GM12801 (cell line): ENCODE data around the gene USP6NL.

Experiments
- TF ChIP-seq, protein P1 (sequence below): IDR thresholded peaks from one replicate; pipeline ENCODE4 v1.5.1; 2011; ENCODE audit warnings: control low read depth; ENCODE audit not compliant: insufficient read length; ENCODE audit errors: extremely low read depth

Gene USP6NL

DNA sequence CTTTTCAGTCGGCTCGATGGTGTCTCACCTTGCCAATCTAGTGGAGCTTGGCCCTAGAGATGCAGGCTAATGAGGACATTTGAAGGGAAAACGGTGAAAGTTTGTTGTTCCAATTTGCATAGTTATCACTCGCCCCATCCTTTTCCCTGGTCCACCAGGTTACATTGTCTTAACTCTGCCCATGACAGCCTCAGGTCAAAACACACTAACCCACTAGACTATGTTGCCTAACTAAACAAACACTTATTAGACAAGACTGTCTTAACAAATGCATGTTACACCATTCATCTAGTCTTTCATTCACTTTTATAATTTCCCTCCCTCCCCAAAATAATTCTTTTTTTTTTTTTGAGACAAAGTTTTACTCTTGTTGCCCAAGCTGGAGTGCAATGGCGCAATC lies 40.7 kb downstream of the USP6NL start:
- TF ChIP-seq, protein P1, sequence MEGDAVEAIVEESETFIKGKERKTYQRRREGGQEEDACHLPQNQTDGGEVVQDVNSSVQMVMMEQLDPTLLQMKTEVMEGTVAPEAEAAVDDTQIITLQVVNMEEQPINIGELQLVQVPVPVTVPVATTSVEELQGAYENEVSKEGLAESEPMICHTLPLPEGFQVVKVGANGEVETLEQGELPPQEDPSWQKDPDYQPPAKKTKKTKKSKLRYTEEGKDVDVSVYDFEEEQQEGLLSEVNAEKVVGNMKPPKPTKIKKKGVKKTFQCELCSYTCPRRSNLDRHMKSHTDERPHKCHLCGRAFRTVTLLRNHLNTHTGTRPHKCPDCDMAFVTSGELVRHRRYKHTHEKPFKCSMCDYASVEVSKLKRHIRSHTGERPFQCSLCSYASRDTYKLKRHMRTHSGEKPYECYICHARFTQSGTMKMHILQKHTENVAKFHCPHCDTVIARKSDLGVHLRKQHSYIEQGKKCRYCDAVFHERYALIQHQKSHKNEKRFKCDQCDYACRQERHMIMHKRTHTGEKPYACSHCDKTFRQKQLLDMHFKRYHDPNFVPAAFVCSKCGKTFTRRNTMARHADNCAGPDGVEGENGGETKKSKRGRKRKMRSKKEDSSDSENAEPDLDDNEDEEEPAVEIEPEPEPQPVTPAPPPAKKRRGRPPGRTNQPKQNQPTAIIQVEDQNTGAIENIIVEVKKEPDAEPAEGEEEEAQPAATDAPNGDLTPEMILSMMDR, result no peak

DNA sequence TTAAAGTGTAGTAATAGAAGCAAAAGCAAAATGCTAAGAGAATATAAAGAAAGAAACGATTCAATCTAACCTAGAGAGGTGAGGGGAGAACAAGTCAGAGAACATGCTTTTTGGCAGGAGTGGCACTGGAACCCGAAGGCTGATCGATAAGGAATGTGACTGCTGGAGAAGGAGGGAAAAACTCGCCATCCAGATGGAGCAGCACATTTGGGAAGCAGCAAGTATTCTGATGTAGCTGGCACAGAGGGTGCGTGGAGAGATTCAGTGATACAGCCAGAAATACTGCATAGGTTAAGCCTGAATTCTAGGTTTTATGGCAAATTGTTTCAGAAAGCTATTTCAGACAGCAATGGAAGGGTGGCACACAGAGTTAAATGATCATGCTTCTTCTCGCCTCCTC lies 42.0 kb downstream of the USP6NL start:
- TF ChIP-seq, protein P1, result no peak

DNA sequence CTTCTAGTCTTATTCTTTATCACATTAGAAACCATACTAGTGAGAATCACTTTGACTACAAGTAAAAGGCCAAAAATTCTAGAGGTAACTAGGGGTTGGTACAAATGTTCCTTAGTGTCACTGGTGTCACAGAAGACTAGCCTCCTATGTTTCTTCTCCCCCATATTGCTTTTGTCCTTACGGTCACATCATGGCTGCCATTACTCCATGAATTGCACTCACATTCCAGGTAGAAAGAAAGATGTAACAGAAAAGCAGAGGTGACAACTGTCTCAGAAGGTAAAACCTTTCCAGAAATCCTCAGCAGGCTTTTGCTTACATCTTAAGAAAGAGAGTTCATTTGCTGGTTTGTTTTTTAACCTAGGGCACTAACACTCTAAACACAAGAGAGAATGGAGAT lies 42.9 kb downstream of the USP6NL start:
- TF ChIP-seq, protein P1, result no peak

DNA sequence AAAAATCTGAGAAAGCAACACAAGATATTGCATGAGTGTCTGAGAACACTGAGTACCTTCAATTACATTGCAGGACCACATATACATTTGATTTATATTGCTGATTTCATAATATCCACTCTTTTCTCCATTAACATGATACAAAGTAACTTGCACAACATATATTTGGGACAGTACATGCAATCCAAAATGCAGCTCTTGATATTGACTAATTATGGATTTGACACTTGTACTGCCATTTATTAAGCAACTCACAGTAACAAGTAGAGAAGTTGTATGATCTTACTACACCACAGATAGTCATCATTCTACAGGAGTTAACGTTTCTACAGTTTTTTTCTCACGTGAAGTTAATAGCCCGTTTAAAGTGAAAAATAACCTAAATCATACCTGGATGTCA lies 46.7 kb downstream of the USP6NL start:
- TF ChIP-seq, protein P1, result no peak

DNA sequence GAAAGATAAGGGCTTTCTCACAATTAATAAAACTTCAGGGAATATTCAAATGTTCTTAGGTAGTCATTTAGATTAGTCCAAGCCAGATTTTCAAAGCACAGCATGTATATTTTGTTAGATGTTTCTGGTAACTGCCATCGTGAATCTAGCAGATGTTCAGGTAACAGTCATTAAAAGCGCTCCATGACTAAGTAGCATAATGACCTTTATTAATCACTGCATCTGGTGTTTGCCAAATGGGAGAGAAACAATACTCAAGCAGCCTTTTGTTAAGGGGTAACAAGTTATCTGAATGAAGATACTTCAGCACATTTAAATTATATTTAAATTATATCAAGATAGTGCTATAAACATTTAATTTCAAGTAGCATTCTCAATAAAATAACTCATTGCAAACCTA lies 47.5 kb downstream of the USP6NL start:
- TF ChIP-seq, protein P1, result no peak

DNA sequence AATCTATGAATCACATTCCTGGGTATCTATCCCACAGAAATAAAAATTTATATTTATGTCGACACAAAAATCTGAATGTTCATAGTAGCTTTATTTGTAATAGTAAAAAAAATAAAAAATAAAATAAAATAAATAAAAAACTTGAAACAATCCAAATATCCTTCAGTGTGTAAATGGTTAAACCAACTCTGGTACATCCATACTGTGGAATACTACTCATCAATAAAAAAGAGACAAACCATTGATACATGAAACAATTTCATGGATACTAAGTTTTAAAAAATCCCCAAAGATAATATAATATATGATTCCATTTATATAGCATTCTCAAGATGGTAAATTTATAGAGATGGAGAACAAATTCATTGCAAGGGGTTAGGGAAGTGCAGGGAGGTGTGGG lies 48.6 kb downstream of the USP6NL start:
- TF ChIP-seq, protein P1, result no peak

DNA sequence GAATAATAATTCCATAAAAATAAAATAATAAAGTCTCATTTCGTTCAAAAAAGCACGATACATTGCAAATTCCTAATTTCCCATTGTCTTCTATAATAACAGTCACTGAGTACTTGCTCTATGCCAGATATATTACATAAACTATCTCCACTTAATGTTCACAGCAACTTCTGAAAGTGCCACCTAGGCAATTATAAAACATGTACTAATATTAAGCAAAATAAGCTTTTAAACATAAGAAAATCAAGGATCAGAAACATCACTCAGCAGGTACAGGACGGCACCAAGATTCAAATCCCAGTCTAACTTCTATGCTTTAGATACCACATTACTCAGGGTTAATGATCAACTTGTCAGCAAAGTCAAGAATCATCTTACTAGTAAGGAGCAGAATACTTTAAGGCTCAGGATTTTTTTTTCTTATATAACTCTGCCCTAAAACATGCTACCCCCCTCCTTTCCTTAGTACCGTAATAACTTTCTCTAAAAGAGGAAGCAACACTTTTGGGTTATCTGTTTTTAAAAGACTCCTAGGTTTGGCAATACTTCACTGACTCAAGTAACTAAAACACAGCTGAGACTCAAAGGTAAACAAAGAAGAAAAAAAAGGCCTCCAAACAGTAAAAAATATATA lies 51.3 kb downstream of the USP6NL start:
- TF ChIP-seq, protein P1, result no peak
